GM18858 (cell line): ENCODE data around the gene MMS19.

ENCODE experiments used
- ATAC-seq: cut with Tn5 transposase; IDR thresholded peaks from one replicate; pipeline ENCODE4 v1.9.1; 2021; ENCODE audit not compliant: unreplicated experiment

Gene MMS19

GRCh38 chr10:97464226-97464625, 34.0 kb downstream of the MMS19 start:
- ATAC-seq, result no peak

DNA sequence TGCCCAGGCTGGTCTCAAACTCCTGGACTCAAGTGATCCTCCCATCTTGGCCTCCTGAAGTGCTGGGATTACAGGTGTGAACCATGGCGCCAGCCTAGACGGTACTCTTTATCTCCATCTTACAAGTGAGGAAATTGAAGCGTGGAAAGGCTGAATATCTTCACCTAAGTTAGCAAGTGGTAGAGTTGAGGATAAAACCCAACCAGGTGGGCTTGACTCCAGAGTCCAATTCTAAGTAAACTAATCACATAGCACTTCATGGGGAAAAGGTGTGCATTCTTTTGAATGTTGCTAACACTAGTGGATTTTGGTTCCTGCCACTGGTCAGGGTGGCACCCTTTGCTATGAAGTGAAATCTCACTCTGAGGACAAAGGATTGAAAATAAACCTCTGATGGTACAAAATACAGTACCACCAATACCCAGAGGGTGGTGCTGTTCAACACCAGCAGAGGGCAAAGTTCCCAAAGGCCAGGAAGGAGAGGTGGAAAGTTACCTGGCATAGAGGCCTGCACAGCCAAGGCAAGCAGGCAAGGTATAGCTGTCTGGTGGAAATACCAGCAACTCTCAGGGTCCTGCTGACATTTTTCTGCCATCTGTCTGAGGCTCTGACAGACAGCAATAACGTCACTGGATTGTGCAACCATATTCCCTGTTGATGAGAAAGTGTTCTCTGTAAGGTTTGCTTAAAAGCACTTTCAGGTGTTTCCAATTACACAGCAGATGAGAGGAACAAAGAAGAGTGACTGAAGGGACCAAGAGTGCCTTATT, 34.7 kb downstream of the MMS19 start:
- no peak for ATAC-seq

GRCh38 chr10:97462309-97462708, 35.9 kb downstream of the MMS19 start:
- no peak for ATAC-seq

- no peak for ATAC-seq
Observed at GRCh38 chr10:97459933-97460332, 38.3 kb downstream of the MMS19 start.

- ATAC-seq, result no peak
Observed at GRCh38 chr10:97459111-97459510, 39.1 kb downstream of the MMS19 start.

- no peak for ATAC-seq
Observed at GRCh38 chr10:97456686-97457065, 41.5 kb downstream of the MMS19 start.

- no peak for ATAC-seq
Observed at GRCh38 chr10:97456034-97456685, 42.1 kb downstream of the MMS19 start.

GRCh38 chr10:97454330-97455036, 43.7 kb downstream of the MMS19 start:
- no peak for ATAC-seq

GRCh38 chr10:97452352-97452751, 45.9 kb downstream of the MMS19 start:
- ATAC-seq, result no peak

DNA sequence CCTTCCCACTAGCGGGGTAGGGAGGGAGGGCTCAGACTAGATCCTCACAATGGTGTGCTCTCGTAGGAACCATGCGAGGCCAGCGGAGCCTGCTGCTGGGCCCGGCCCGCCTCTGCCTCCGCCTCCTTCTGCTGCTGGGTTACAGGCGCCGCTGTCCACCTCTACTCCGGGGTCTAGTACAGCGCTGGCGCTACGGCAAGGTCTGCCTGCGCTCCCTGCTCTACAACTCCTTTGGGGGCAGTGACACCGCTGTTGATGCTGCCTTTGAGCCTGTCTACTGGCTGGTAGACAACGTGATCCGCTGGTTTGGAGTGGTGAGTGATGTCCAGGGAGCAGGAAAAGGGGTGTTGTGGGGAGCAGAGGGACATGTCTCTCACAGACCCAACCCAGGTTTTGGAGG, 46.6 kb downstream of the MMS19 start:
- ATAC-seq, result no peak

GRCh38 chr10:97450828-97451227, 47.4 kb downstream of the MMS19 start:
- no peak for ATAC-seq

DNA sequence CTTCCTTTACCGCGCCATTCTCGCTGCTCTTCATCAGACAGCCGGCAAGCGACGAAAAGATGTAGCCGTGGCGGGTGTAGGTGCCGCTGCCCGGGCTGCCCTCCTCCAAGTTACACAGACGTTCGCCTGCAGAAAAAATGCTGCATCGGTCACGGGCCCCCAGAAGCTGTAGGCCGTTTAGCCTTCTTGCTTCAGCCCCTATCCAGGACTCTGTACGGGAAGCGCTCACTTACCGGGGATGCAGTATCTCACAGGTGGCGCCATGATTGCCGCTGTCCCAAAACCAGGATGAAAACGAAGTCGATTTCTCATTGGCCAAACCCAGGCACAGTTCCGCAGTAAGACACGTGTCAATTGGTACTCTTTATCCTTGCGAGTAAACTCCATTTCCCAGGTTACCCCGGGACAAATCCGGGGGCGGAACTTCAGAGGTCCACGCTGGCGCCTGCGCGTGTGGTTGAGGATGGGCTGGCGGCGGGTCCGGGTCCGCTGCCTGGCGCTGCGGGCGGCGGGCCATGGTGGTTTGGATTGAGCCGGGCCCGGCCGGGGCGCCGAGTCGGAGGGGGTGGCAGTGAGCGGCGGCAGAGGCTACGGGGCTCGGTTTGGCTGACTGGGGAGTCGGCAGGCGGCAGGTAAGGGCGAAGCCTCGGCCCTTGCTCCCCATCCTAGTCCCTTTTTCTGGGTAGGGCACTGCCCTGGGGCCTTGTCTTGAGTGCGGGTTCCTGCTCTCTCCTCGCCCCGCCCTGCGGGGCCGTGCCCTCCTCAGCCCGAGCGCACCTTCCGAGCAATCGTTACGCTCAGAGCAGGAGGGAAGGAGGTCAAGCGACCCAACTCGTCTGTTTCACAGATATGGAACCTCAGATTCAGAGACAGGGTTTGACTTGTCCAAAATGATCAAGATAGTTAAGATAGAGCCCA, 52.2 kb downstream of the MMS19 start, which contains the start of the genes EXOSC1 and ZDHHC16:
Gene EXOSC1 (minus strand): TSS at position 285 of the 918 bp plus-strand sequence. CDS start 21 bp downstream, at position 264.
Gene ZDHHC16 (plus strand): TSS at position 454 of the 918 bp plus-strand sequence. CDS start 5,501 bp downstream, outside the sequence.
- ATAC-seq, result peak; percentile 90

DNA sequence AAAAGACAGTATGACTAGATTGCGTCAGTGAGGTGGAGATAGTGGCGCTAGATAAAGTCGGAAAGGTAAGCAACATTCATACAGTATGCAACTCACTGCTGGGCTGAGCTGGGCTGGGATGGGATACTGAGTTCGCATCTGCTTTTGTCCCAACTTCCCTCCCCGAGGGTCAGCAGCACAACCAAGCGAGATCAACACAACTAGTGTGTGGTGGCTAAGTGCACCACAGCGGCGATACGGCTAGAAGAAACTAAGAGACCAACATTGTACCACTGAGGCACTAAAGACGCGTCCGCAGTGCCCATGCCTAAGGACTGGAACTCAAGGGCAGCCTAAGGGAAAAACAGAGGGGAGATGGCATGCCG, 52.9 kb downstream of the MMS19 start:
- no peak for ATAC-seq

- no peak for ATAC-seq
Observed at GRCh38 chr10:97444212-97444611, 54.0 kb downstream of the MMS19 start.

DNA sequence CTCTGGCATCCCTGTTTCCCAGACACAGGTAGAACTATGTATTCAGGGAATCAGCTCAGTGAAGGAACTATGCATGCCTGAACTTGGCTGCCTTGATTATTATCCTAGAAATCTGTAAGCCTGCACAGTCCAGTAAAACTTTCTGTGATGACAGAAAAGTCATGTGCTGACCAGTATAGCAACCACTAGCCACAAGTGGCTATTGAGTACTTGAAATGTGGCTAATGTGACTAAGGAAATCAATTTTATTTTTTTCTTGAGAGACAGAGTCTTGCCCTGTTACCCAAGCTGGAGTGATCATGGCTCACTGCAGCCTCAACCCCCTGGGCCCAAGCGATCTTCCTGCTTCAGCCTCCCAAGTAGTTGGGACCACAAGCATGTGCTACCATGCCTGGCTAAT, 55.9 kb downstream of the MMS19 start:
- no peak for ATAC-seq

DNA sequence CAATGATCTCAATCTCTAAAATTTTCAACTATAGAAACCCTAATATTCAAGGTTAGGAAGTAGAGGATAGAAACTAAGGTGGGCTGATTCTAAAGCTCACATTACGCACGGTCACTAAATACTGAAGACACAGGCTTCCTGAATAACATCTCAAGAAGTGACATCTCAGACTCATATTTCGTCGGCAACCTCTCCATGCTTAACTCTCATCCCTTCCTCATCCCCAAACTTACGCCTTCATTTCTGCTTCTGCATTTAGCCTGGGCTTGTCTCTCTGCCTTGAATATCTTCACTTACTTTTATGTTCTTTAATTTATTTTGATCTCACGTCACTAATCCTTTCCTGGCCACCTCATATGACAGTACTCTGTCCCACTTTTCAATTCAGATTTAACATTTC, 63.0 kb downstream of the MMS19 start:
- no peak for ATAC-seq

- ATAC-seq, result no peak
Observed at GRCh38 chr10:97434557-97434956, 63.7 kb downstream of the MMS19 start.

DNA sequence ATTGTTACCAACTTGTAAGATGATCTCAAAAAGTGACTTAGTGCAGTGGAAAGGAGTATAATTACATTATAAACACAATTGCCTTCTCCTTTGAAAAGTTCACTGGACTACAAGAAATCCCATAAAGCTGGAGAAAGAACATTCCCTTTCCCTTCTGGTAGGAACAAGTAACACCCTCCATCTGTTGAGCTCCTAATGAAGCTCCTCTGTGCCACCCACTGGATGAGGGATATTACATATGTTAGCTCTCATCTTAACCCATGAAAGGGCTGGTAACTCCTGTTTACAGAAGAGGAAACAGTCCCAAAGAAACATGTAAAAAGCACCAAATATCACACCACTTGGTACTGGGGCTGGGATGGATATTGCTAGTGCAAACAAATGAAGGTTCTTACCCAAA, 64.2 kb downstream of the MMS19 start:
- ATAC-seq, result no peak

DNA sequence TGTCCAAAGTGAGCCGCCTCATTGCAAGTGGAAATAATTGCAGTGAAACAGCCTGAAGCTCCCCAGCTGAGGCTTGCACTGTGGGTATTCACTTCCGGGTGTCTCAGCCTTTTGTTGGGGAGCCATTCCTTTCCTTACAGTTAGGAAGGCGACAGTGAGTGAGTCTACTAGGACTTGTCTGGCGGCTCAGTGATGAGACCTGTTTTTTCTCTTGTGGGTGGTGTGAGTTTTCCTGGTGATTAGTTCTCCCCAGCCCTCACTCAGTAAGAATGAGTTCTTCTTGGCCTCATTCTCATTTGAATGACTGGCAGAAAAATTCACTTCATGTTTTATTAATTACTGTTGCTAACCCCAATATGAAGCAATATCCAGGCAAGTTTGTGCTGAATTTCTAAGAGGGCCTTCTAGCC, 69.6 kb downstream of the MMS19 start:
- no peak for ATAC-seq

- no peak for ATAC-seq
Observed at GRCh38 chr10:97427571-97428179, 70.5 kb downstream of the MMS19 start.
